Lung (tissue), 12 donors: ENCODE measurements around the gene ZSCAN4. TPM values are rescaled to one million over a fixed set of nuclear protein-coding genes. Genes with fewer than 3 reads are reported as not detected.

Source experiments
- ATAC-seq: fragments of 200-7000 bp; cut with Tn5 transposase; one replicate; pipeline ENCODE4 v1.9.1; 2020; ENCODE audit warnings: moderate number of reproducible peaks; ENCODE audit not compliant: insufficient read depth, low FRiP score
- DNase-seq, 3 donors: peaks; one replicate each; pipeline ENCODE4 v3.0.0-alpha.2; 2013 to 2017
- H3K27ac ChIP-seq, 2 donors: one replicate each; pipeline ENCODE4 v1.5.1; 2013; ENCODE audit warnings: mild to moderate bottlenecking in 2 of 2, moderate library complexity in 2 of 2, control low read depth in 1 of 2, inconsistent platforms in 1 of 2, low read depth in 1 of 2, low read length in 1 of 2
- H3K27me3 ChIP-seq, 3 donors: one replicate each; pipeline ENCODE4 v1.5.1; 2013; ENCODE audit warnings: low read length in 2 of 3; ENCODE audit not compliant: control insufficient read depth in 3 of 3, insufficient read depth in 3 of 3
- H3K36me3 ChIP-seq, 4 donors: one replicate each; pipeline ENCODE4 v1.5.1; 2013; ENCODE audit warnings: low read length in 4 of 4, mild to moderate bottlenecking in 1 of 4, moderate library complexity in 1 of 4; ENCODE audit not compliant: control insufficient read depth in 4 of 4, insufficient read depth in 4 of 4
- H3K4me1 ChIP-seq, 5 donors: one replicate each; pipeline ENCODE4 v1.5.1; 2013; ENCODE audit warnings: low read length in 5 of 5, mild to moderate bottlenecking in 2 of 5, moderate library complexity in 1 of 5; ENCODE audit not compliant: control insufficient read depth in 5 of 5, insufficient read depth in 5 of 5
- H3K4me3 ChIP-seq: one replicate; pipeline ENCODE4 v1.5.1; 2013; ENCODE audit warnings: mild to moderate bottlenecking, control low read depth, moderate library complexity
- H3K9ac ChIP-seq, 2 donors: one replicate each; pipeline ENCODE4 v1.5.1; 2013; ENCODE audit warnings: low read length in 2 of 2, control low read depth in 1 of 2; ENCODE audit not compliant: insufficient read depth in 1 of 2
- H3K9me3 ChIP-seq, 4 donors: one replicate each; pipeline ENCODE4 v1.5.1; 2013; ENCODE audit warnings: low read length in 3 of 4, mild to moderate bottlenecking in 1 of 4, moderate library complexity in 1 of 4; ENCODE audit not compliant: control insufficient read depth in 4 of 4, insufficient read depth in 3 of 4
- WGBS, 2 donors: extraction: QIAGEN DNeasy Blood & Tissue Kit; methylation state at CpG; one replicate each; pipeline ENCODE4 v1.1.7; 2013; 5-methylcytosine and 5-hydroxymethylcytosine counted together
- polyA plus RNA-seq, 2 donors: library from polyadenylated mRNA; stranded (reverse); fragments of 200-250 nt; gene quantifications; one replicate each; pipeline ENCODE4 v1.2.1, GENCODE V29; 2013
- total RNA-seq, 2 donors: library from RNA; depleted of rRNA in 1 of 2; stranded (reverse); fragments of >200 nt in 1 of 2; gene quantifications; one replicate each; pipeline ENCODE4 v1.2.1, GENCODE V29; 2014 to 2021
- TF ChIP-seq, protein P1 (sequence below): IDR thresholded peaks from 2 replicates; pipeline ENCODE4 v1.5.1; 2012; ENCODE audit warnings: mild to moderate bottlenecking; ENCODE audit errors: control extremely low read depth, extremely low read depth
- donor health status: control.
- donor health status: control.
- donor health status: Bipolar disorder and iron deficiency.
- donor health status: healthy.
- donor health status: DM: yes; HTN: yes; CAD: no.

ZSCAN4 gene
- total and polyA plus RNA-seq, 4 donors = 0.07 to 0.21 (median 0.14) TPM; not detected in 1

DNA sequence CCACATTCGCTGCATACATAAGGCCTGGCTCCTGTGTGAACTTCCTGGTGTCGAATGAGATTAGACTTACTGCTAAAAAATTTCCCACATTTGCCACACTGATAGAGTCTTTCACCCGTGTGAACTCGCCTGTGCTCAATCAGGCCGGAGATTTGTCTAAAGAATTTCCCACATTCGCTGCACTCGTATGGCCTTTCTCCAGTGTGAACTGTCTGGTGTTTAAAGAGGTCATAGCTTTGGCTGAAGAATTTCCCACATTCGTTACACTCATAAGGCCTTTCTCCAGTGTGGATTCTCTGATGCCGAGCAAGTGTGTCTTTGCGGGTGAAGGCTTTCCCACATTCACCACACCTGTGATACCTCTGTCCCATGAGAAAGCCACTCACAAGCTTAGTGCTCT lies 52.1 kb downstream of the ZSCAN4 start:
- no peaks in the 10 kb centered on the region for H3K27me3 ChIP-seq
- H3K36me3 ChIP-seq = peaks cover 32 to 55% (median 42%) of the 10 kb centered on the region in 4 donors
- H3K9ac ChIP-seq = no peak overlapping the region
- H3K4me1 ChIP-seq = no peaks in the 10 kb centered on the region
- DNase-seq (no peak), ATAC-seq (no peak)
- H3K27ac ChIP-seq = no peak overlapping the region
- WGBS, 2 donors = 97 to 98% methylated on average over 10 of the region's 10 CpGs
- H3K4me3 ChIP-seq = no peak overlapping the region
- peaks cover 0 to 63% (median 47%) of the 10 kb centered on the region in 4 donors for H3K9me3 ChIP-seq
- TF ChIP-seq, protein P1, sequence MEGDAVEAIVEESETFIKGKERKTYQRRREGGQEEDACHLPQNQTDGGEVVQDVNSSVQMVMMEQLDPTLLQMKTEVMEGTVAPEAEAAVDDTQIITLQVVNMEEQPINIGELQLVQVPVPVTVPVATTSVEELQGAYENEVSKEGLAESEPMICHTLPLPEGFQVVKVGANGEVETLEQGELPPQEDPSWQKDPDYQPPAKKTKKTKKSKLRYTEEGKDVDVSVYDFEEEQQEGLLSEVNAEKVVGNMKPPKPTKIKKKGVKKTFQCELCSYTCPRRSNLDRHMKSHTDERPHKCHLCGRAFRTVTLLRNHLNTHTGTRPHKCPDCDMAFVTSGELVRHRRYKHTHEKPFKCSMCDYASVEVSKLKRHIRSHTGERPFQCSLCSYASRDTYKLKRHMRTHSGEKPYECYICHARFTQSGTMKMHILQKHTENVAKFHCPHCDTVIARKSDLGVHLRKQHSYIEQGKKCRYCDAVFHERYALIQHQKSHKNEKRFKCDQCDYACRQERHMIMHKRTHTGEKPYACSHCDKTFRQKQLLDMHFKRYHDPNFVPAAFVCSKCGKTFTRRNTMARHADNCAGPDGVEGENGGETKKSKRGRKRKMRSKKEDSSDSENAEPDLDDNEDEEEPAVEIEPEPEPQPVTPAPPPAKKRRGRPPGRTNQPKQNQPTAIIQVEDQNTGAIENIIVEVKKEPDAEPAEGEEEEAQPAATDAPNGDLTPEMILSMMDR = no peak

Other genes starting within 250 kb of the ZSCAN4 start
- gene ZNF749, start 233.6 kb upstream of the ZSCAN4 start, total RNA-seq = 10 to 100 TPM; 10.6 to 14.6 TPM
- 1 to 10 TPM; 4.0 to 8.8 TPM for gene ZNF749, start 233.6 kb upstream of the ZSCAN4 start, polyA plus RNA-seq
- 1 to 10 TPM in 1 of 2 donors, under 1 TPM in 1; 0.58 to 3.1 TPM for gene VN1R1, start 211.8 kb upstream of the ZSCAN4 start, total RNA-seq
- under 1 TPM; 0.15 to 0.28 TPM for gene VN1R1, start 211.8 kb upstream of the ZSCAN4 start, polyA plus RNA-seq
- 10 to 100 TPM in 1 of 2 donors, 1 to 10 TPM in 1; 8.1 to 28.1 TPM for gene ZNF772, start 191.4 kb upstream of the ZSCAN4 start, total RNA-seq
- 1 to 10 TPM in 1 of 2 donors, under 1 TPM in 1; 0.98 to 2.7 TPM for gene ZNF772, start 191.4 kb upstream of the ZSCAN4 start, polyA plus RNA-seq
- gene ZNF419, start 181.2 kb upstream of the ZSCAN4 start, total RNA-seq = 10 to 100 TPM; 10.1 to 12.5 TPM
- gene ZNF419, start 181.2 kb upstream of the ZSCAN4 start, polyA plus RNA-seq = 1 to 10 TPM; 4.3 to 5.2 TPM
- gene ZNF773, start 169.0 kb upstream of the ZSCAN4 start, total RNA-seq = 10 to 100 TPM in 1 of 2 donors, 1 to 10 TPM in 1; 6.3 to 17.0 TPM
- gene ZNF773, start 169.0 kb upstream of the ZSCAN4 start, polyA plus RNA-seq = 1 to 10 TPM; 2.5 to 4.3 TPM
- gene ZNF549, start 141.6 kb upstream of the ZSCAN4 start, total RNA-seq = 10 to 100 TPM in 1 of 2 donors, 1 to 10 TPM in 1; 4.8 to 14.8 TPM
- gene ZNF549, start 141.6 kb upstream of the ZSCAN4 start, polyA plus RNA-seq = 1 to 10 TPM; 1.7 to 2.4 TPM
- gene ZNF550, start 109.1 kb upstream of the ZSCAN4 start, total RNA-seq = 10 to 100 TPM in 1 of 2 donors, 1 to 10 TPM in 1; 8.4 to 21.4 TPM
- gene ZNF550, start 109.1 kb upstream of the ZSCAN4 start, polyA plus RNA-seq = 1 to 10 TPM; 2.0 to 3.0 TPM
- 1 to 10 TPM; 4.2 to 4.6 TPM for gene ZNF416, start 90.0 kb upstream of the ZSCAN4 start, total RNA-seq
- gene ZNF416, start 90.0 kb upstream of the ZSCAN4 start, polyA plus RNA-seq = 1 to 10 TPM; 1.7 to 2.2 TPM
- gene ZIK1, start 84.8 kb upstream of the ZSCAN4 start, total RNA-seq = 10 to 100 TPM in 1 of 2 donors, 1 to 10 TPM in 1; 4.3 to 13.8 TPM
- 1 to 10 TPM; 1.0 to 2.7 TPM for gene ZIK1, start 84.8 kb upstream of the ZSCAN4 start, polyA plus RNA-seq
- 1 to 10 TPM; 4.0 to 4.7 TPM for gene ZNF530, start 69.0 kb upstream of the ZSCAN4 start, total RNA-seq
- gene ZNF530, start 69.0 kb upstream of the ZSCAN4 start, polyA plus RNA-seq = 1 to 10 TPM; 1.5 to 2.1 TPM
- 10 to 100 TPM; 17.7 to 33.2 TPM for gene ZNF134, start 54.7 kb upstream of the ZSCAN4 start, total RNA-seq
- gene ZNF134, start 54.7 kb upstream of the ZSCAN4 start, polyA plus RNA-seq = 1 to 10 TPM; 3.6 to 8.2 TPM
- gene ZNF211, start 35.8 kb upstream of the ZSCAN4 start, total RNA-seq = 10 to 100 TPM; 10.7 to 36.9 TPM
- gene ZNF211, start 35.8 kb upstream of the ZSCAN4 start, polyA plus RNA-seq = 1 to 10 TPM; 6.5 to 7.1 TPM
- 10 to 100 TPM in 1 of 2 donors, 1 to 10 TPM in 1; 8.7 to 12.0 TPM for gene ZNF551, start 13.0 kb downstream of the ZSCAN4 start, total RNA-seq
- 1 to 10 TPM; 1.5 to 3.1 TPM for gene ZNF551, start 13.0 kb downstream of the ZSCAN4 start, polyA plus RNA-seq
- 10 to 100 TPM in 1 of 2 donors, 1 to 10 TPM in 1; 3.7 to 34.6 TPM for gene ZNF154, start 40.3 kb downstream of the ZSCAN4 start, total RNA-seq
- gene ZNF154, start 40.3 kb downstream of the ZSCAN4 start, polyA plus RNA-seq = 1 to 10 TPM; 1.2 to 1.9 TPM
- 10 to 100 TPM in 1 of 2 donors, 1 to 10 TPM in 1; 9.7 to 17.1 TPM for gene ZNF671, start 58.7 kb downstream of the ZSCAN4 start, total RNA-seq
- 1 to 10 TPM; 2.4 to 4.8 TPM for gene ZNF671, start 58.7 kb downstream of the ZSCAN4 start, polyA plus RNA-seq
- 10 to 100 TPM; 13.9 to 33.8 TPM for gene ZNF776, start 77.9 kb downstream of the ZSCAN4 start, total RNA-seq
- gene ZNF776, start 77.9 kb downstream of the ZSCAN4 start, polyA plus RNA-seq = 1 to 10 TPM; 2.9 to 5.6 TPM
- 10 to 100 TPM; 14.8 to 48.1 TPM for gene ZNF586, start 100.7 kb downstream of the ZSCAN4 start, total RNA-seq
- 1 to 10 TPM; 4.8 to 7.4 TPM for gene ZNF586, start 100.7 kb downstream of the ZSCAN4 start, polyA plus RNA-seq
- gene ZNF552, start 146.0 kb downstream of the ZSCAN4 start, total RNA-seq = 10 to 100 TPM; 15.1 to 44.1 TPM
- 1 to 10 TPM; 5.9 to 7.2 TPM for gene ZNF552, start 146.0 kb downstream of the ZSCAN4 start, polyA plus RNA-seq
- 10 to 100 TPM; 15.5 to 31.7 TPM for gene ZNF587B, start 161.4 kb downstream of the ZSCAN4 start, total RNA-seq
- gene ZNF587B, start 161.4 kb downstream of the ZSCAN4 start, polyA plus RNA-seq = 1 to 10 TPM; 4.0 to 7.3 TPM
- gene ZNF587, start 180.9 kb downstream of the ZSCAN4 start, total RNA-seq = 10 to 100 TPM; 20.0 to 44.4 TPM
- gene ZNF587, start 180.9 kb downstream of the ZSCAN4 start, polyA plus RNA-seq = 10 to 100 TPM in 1 of 2 donors, 1 to 10 TPM in 1; 6.7 to 11.6 TPM
- 10 to 100 TPM; 15.5 to 29.4 TPM for gene ZNF814, start 220.1 kb downstream of the ZSCAN4 start, total RNA-seq
- gene ZNF814, start 220.1 kb downstream of the ZSCAN4 start, polyA plus RNA-seq = 1 to 10 TPM; 7.2 to 7.9 TPM
- 10 to 100 TPM; 16.6 to 39.0 TPM for gene ZNF417, start 247.7 kb downstream of the ZSCAN4 start, total RNA-seq
- gene ZNF417, start 247.7 kb downstream of the ZSCAN4 start, polyA plus RNA-seq = 1 to 10 TPM; 3.3 to 3.9 TPM